ENCODE measurements around the gene ASS1. TPM values are rescaled to one million over a fixed set of nuclear protein-coding genes. Genes with fewer than 3 reads are reported as not detected.
"Not testable (repeated sequence)": the region's sequence is repeated elsewhere in the genome, so short reads cannot be mapped to it uniquely, and the experiment has no call there.

ASS1 gene
- total RNA-seq, 2 donors from 2014 or later: not detected

DNA sequence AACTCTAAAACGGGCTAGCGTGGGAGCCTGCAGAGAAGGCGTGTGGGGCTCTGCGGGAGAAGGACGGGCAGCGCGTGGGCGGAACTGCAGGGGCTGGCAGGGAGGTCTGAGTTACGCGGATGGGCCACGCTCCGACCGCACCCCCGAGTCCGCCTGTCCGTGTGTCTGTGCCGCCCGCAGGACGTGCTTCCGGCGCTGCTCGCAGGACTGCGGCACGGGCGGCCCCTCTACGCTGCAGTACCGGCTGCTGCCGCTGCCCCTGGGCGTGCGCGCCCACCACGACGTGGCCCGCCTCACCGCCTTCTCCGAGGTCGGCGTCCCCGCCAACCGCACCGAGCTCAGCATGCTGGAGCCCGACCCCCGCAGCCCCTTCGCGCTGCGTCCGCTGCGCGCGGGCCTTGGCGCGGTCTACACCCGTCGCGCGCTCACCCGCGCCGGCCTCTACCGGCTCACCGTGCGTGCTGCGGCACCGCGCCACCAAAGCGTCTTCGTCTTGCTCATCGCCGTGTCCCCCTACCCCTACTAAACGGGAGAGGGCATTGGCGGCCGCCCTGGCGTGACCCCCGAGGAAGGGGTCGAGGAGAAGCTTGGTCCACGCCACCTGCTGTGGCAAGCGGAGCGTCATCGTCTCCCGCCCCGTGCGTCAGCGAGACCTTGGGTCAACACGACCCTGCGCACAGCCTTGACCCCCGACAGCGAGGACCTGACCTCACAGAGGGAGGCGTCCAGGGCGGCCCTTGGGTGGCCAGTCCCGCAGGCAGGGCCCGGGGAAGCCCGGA is 11.4 kb upstream of the ASS1 start:
- Mint-ChIP-seq H3K36me3 (no peaks in the 10 kb centered on the region), H3K9me3 (no peaks in the 10 kb centered on the region), H3K27ac (no peak overlapping the region), H3K27me3 (peaks cover 14 to 15% of the 10 kb centered on the region in 2 donors), H3K4me1 (ENCODE audit: low read depth in 2 of 2) (peaks cover 0 to 3% of the 10 kb centered on the region in 2 donors), H3K4me3 (peak overlapping the region; percentile 30)
- DNase-seq (ENCODE audit: low spot score) (peak; percentile 70), ATAC-seq (peak; percentile 81 to 91)

DNA sequence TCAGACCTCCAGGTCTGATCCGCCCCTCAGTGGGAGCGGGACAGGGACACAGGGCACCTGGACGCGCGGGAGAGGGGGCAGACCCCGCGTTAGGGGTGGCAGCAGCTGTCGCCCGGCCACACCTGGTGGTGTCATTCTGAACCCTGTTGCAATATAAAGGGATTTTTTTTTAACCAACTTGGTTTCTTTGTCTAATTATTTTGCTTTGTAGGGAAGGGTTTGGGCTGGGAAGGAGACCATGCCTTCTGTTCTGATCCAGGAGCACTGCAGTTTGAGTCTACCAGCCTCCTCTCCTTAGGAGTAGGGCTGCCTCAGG is 10.9 kb upstream of the ASS1 start:
- H3K4me3 Mint-ChIP-seq: no peak overlapping the region
- peaks cover 14 to 15% of the 10 kb centered on the region in 2 donors for H3K27me3 Mint-ChIP-seq
- DNase-seq (ENCODE audit: low spot score) (no peak), ATAC-seq (no peak)
- peaks cover 0 to 3% of the 10 kb centered on the region in 2 donors for H3K4me1 Mint-ChIP-seq (ENCODE audit: low read depth in 2 of 2)
- no peaks in the 10 kb centered on the region for H3K9me3 Mint-ChIP-seq
- H3K36me3 Mint-ChIP-seq: no peaks in the 10 kb centered on the region
- H3K27ac Mint-ChIP-seq: no peak overlapping the region

DNA sequence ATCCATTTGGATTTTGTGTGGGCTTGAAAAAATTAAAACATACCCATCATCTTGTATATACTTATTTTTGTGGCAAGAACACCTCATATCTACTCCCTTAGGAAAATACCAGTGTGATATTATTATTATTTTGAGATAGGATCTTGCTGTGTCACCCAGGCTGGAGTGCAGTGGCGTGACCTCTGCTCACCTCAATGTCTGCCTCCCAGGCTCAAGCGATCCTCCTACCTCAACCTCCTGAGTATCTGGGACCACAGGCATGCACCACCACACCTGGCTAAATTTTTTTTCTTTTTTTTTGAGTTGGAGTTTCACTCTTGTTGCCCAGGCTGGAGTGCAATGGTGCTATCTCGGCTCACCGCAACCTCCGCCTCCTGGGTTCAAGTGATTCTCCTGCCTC is 10.1 kb upstream of the ASS1 start:
- peaks cover 14 to 15% of the 10 kb centered on the region in 2 donors for H3K27me3 Mint-ChIP-seq

DNA sequence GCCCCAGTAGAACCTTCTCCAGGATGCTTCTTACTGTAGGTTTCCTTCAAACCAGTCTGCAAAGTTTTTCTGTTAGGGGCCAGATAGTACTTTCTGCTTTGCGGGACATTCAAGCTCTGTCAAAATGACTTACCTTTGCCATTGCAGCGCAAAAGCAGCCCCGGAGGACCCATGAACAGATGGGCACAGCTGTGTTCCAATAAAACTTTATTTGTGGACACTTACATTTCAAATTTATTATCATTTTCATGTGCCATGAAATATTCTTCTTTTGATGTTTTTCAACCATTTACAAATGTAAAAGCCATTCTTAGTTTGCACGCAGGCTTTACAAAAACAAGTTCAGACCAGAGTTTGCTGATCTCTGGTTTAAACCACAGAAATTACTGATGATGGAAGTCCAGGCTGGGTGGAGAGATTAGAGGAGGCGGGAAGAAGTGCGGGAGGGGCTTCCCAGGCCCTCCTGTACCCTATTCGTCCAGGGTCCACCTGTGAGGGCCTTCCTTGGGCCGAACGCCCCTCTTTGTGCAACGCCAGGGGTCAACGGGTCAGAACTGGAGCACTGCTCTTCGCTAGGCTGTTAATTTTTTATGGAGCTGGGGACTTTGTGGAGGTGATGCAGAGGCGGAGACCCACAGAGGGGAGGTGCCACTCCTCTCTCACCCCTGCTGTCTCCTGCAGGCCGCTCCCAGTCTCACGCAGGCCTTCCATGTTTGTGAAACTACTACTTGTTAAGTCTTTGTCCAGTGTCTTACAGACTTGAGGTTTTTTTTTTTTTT is 7.6 kb upstream of the ASS1 start:
- no peak overlapping the region for H3K27ac Mint-ChIP-seq
- H3K4me1 Mint-ChIP-seq (ENCODE audit: low read depth in 2 of 2): peaks cover 0 to 3% of the 10 kb centered on the region in 2 donors
- ATAC-seq: no peak
- no peak for DNase-seq (ENCODE audit: low spot score)
- peaks cover 5% of the 10 kb centered on the region for H3K36me3 Mint-ChIP-seq
- H3K9me3 Mint-ChIP-seq: peaks cover 3% of the 10 kb centered on the region
- H3K4me3 Mint-ChIP-seq: no peak overlapping the region
- peaks cover 18% of the 10 kb centered on the region in 2 donors for H3K27me3 Mint-ChIP-seq

More for the DNA sequence above, 10.1 kb upstream of the ASS1 start:
- not testable (repeated sequence) for ATAC-seq; H3K4me1 Mint-ChIP-seq (ENCODE audit: low read depth in 2 of 2); H3K36me3 Mint-ChIP-seq; H3K4me3 Mint-ChIP-seq; H3K27ac Mint-ChIP-seq; H3K9me3 Mint-ChIP-seq; DNase-seq (ENCODE audit: low spot score)

DNA sequence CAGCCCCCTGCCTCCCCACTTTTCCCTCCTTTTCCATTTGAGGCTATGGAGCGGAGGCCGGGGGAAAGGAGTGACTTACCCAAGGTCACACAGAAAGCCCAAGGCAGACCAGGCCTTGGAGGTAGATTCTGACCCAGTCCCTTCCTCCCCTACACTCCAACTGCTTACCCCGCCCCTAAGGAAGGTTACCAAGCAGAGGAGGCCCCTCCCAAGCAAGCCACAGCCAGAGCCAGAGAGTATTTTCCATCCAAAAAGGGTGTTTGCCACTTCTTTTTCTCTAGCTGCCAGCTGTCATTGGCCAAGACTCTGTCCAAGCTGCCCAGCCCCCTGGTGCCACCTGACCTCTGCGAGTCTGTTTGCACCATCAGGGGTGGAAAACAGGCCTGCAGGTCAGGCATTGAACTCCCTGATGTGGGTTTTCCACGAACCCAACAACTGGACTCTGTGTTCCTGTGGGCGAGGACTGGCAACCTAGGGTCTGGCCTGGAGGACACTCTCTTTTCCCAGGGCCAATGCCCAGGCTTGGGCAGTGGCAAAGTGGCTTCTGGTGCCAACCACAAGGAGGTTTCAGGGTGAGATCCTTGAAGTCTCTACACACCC is 6.3 kb upstream of the ASS1 start:
- no peak overlapping the region for H3K4me3 Mint-ChIP-seq
- peaks cover 7% of the 10 kb centered on the region for H3K36me3 Mint-ChIP-seq
- no peak overlapping the region for H3K27ac Mint-ChIP-seq
- DNase-seq (ENCODE audit: low spot score) (no peak), ATAC-seq (no peak)
- no peaks in the 10 kb centered on the region for H3K4me1 Mint-ChIP-seq (ENCODE audit: low read depth in 2 of 2)
- H3K9me3 Mint-ChIP-seq: peaks cover 4% of the 10 kb centered on the region
- H3K27me3 Mint-ChIP-seq: peaks cover 10 to 15% of the 10 kb centered on the region in 2 donors

DNA sequence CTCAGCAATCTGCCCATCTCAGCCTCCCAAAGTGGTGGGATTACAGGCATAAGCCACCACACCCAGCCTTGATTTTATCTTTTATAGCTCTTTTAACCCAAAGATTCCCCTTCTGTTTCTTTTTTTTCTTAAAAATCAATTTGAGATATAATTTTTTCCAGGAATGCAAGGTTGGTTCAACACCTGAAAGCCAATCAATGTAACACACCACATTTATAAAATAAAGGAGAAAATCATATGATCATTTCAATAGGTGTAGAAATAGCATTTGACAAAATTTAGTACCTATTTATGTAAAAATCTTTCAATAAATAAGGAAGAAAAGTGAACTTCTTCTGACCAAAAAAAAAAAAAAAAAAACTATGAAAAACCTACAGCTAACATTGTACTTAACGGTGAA is 3.7 kb upstream of the ASS1 start:
- ATAC-seq: no peak
- no peaks in the 10 kb centered on the region for H3K4me1 Mint-ChIP-seq (ENCODE audit: low read depth in 2 of 2)
- no peak overlapping the region for H3K4me3 Mint-ChIP-seq
- H3K36me3 Mint-ChIP-seq: peaks cover 7% of the 10 kb centered on the region
- peaks cover 8% of the 10 kb centered on the region in 2 donors for H3K27me3 Mint-ChIP-seq
- peaks cover 4% of the 10 kb centered on the region for H3K9me3 Mint-ChIP-seq
- no peak for DNase-seq (ENCODE audit: low spot score)
- H3K27ac Mint-ChIP-seq: no peak overlapping the region

DNA sequence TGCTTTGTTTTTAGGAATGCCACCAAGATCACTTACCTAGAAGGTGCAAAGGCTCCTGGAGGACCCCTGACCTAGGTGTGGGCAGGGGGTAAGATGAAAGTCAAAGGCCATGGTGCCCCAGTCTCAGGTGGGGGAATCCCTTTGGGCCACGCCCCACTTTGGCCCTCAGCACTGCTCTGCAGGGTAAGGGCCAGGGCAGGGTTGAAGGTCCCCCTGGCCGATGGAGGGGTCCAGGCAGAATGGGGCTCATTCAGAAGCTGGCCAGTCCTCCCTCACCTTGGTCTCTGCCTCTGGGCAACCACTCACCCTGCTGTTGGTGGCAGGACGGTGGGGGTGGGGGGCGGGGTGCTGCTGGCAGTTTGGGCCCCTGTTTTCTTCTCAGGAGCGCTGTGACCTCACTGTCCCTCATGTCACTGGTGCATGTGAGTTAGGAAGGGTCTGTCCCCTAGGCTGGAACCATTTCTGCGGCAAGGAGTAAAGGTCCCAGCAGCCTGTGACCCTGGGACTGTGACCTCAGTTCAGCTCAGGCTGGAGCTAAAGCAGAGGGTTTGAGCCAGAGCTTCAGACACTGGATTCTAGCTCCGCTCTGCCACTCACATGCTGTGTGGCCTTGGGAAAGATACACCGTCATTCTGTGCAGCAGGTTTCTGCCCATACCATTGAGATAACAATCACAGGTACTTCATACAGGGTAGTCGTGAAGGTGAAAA is 1.9 kb upstream of the ASS1 start:
- Mint-ChIP-seq H3K27me3 (peaks cover 8 to 12% of the 10 kb centered on the region in 2 donors), H3K4me1 (ENCODE audit: low read depth in 2 of 2) (no peaks in the 10 kb centered on the region), H3K9me3 (peaks cover 4% of the 10 kb centered on the region), H3K27ac (no peak overlapping the region), H3K36me3 (peaks cover 7% of the 10 kb centered on the region), H3K4me3 (no peak overlapping the region)
- ATAC-seq (no peak), DNase-seq (ENCODE audit: low spot score) (no peak)

DNA sequence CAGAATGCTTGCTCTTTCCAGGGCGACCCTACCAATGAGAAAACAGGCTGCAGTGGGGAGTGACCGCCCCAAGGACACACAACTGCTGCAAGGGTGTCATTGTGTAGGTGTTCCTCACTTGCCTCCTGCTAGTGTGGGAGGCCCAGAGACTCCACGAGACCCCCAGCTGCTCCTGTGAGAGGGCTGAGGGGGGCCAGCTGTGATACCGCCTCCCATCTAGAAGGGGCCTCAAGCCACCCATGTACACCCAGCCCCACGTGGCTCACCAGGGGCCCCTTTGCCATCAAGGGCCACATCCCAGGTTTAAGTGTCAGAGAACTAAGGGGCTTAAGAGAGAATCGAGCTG is 1.3 kb upstream of the ASS1 start:
- Mint-ChIP-seq H3K4me1 (ENCODE audit: low read depth in 2 of 2) (peaks cover 0 to 3% of the 10 kb centered on the region in 2 donors), H3K27me3 (peaks cover 8 to 15% of the 10 kb centered on the region in 2 donors), H3K4me3 (no peak overlapping the region), H3K27ac (no peak overlapping the region), H3K9me3 (peaks cover 4% of the 10 kb centered on the region), H3K36me3 (peaks cover 7% of the 10 kb centered on the region)
- ATAC-seq: no peak
- no peak for DNase-seq (ENCODE audit: low spot score)

DNA sequence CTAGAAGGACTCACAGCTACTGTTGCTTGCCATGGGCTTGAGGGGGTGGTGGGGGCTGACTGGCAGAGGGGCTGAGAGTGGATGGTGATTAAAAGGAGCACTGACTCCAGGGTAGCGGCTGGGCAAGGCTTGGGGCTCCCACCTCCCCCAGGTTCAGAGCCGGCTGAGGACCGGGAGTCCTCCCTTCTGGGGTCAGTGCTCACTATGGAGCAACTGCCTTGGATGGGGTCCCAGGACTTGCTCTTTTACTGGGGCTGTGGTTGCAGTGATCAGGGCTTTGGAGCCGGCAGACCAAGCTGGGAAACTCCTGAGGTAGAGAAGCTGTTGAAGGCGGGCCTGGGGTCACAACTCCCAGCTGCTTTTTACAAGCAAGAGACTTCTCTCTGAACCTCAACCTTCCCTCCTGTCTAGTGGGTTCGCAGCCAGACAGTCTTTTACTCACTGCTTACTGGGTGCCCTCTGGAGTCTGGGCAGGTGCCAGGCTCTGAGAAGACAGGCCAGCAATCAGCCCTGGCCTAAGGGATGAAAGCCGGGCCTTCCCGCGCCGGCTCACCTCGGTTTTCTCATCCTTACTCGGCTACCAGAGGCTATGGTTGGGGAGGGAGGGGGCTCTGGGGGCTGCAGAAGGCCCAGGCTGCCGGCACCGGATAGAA is 795 bp upstream of the ASS1 start:
- DNase-seq (ENCODE audit: low spot score) (no peak), ATAC-seq (no peak)
- Mint-ChIP-seq H3K36me3 (peaks cover 7% of the 10 kb centered on the region), H3K4me3 (no peak overlapping the region), H3K27me3 (peaks cover 8 to 15% of the 10 kb centered on the region in 2 donors), H3K4me1 (ENCODE audit: low read depth in 2 of 2) (peaks cover 0 to 3% of the 10 kb centered on the region in 2 donors), H3K27ac (no peak overlapping the region), H3K9me3 (peaks cover 4% of the 10 kb centered on the region)

DNA sequence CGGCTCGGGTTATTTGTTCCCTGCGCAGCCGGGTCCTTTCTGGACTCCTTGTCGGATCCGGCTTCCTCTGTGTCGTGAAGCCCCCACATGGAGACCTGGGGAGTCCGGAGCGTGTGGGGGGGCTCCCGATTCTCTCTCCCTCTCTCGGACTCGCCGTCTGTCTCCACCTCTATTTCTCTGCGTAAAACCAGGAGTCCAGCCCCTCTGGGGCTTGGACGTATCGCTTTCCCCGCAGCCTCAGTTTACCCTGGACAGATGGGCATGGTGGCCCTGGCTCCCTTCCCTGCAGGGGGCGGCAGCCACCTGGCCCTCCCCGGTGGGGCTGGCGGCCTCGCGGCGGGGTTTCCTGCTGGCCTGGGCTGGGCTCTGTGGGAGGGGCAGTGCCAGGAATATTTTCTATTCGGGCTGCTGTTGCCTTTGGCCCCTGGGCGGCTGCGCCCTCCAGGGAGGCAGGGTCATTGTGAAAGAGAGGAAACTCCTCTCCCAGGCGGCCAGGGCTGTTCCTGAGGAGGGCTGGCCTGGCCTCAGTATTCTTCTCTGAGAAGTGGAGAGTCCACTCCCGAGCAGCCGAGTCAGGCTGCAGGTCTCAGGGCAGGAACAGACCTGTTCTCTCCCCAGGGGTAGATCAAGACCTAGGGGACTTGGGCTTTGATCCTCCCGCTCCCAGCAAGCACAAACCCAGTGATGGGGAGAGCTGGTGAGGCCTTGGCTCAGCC is 665 bp downstream of the ASS1 start:
- no peak for ATAC-seq
- peaks cover 8 to 15% of the 10 kb centered on the region in 2 donors for H3K27me3 Mint-ChIP-seq
- peaks cover 7% of the 10 kb centered on the region for H3K36me3 Mint-ChIP-seq
- peaks cover 4% of the 10 kb centered on the region for H3K9me3 Mint-ChIP-seq
- H3K27ac Mint-ChIP-seq: no peak overlapping the region
- H3K4me1 Mint-ChIP-seq (ENCODE audit: low read depth in 2 of 2): peaks cover 0 to 3% of the 10 kb centered on the region in 2 donors
- DNase-seq (ENCODE audit: low spot score): no peak
- H3K4me3 Mint-ChIP-seq: peak overlapping the region; percentile 50

DNA sequence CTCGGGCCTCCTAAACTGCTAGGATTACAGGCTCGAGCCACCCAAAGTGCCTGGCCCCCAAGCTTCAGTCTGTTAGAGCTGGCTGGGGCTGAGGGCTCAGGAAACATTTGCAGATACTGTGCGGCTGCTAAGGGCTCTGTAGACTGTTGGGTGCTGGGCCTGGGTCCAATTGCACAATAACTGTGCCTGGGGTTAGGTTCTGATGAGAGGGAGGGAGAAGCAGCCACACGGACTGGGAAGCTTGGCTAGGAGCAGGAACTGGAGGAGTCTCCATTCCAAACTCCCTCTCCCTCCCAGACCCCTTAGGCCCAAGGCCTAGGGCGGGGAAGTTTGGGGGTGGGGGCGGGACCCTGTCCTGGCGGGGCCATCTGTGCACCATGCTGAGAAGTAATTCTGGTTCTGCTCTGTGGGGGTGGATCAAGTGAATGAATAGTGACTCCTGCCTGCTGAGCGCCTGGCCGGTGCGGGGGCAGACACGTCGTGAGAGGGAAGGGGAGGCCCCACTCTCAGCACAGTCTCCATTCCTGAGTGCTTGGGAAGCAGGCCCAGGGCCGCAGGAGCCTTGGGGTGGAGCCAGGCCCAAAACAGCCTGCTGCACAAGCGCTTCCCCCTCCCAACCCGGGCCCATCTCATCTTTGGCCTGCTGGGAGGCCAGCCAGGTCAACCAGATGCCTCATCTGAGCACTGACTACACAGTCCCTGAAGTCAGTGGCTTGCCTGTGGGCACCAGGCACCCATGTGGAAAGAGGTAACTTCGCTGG is 1.5 kb downstream of the ASS1 start:
- Mint-ChIP-seq H3K36me3 (peaks cover 7% of the 10 kb centered on the region), H3K4me3 (peak overlapping the region; percentile 50), H3K4me1 (ENCODE audit: low read depth in 2 of 2) (peaks cover 0 to 3% of the 10 kb centered on the region in 2 donors), H3K27me3 (peaks cover 8 to 15% of the 10 kb centered on the region in 2 donors), H3K9me3 (peaks cover 4% of the 10 kb centered on the region), H3K27ac (no peak overlapping the region)
- no peak for DNase-seq (ENCODE audit: low spot score)
- no peak for ATAC-seq

DNA sequence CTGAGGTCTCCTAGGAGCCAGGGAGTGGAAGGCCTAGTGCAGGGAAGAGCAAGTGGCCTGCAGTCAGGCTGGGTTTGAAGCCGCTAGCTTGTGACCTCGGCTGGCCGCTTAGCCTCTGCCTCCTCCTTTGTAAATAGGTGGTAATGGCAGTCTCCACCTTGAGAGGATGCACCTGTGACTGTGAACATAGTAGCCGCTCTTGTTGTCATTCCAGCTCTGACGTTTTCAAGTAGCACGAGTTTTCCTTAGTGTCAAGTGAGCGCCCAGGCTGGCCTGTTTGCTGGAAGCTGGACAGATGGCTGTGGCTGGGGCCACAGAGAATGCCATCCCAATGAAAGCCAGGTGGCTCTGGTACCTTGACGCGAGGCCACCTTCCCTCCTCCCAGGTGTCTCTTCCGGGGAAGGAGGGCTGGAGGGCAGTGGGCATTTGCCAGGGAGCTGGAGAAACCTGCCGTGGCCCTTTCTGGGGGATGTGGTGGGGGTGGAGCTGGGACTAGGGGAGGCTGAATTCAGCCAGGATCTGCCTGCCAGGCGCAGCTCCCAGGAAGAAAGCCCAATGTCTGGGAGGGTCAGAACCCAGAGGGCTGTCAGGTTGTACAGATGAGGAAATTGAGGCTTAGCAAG is 2.5 kb downstream of the ASS1 start:
- H3K27ac Mint-ChIP-seq: no peak overlapping the region
- no peak for ATAC-seq

More for the DNA sequence above, 2.5 kb downstream of the ASS1 start:
- Mint-ChIP-seq H3K36me3 (peaks cover under 1% of the 10 kb centered on the region), H3K4me3 (no peak overlapping the region), H3K9me3 (no peaks in the 10 kb centered on the region), H3K4me1 (ENCODE audit: low read depth in 2 of 2) (peaks cover 0 to 3% of the 10 kb centered on the region in 2 donors), H3K27me3 (peaks cover 2 to 11% of the 10 kb centered on the region in 2 donors)
- DNase-seq (ENCODE audit: low spot score): no peak
